ENCODE data around the gene ATF5.
"Not testable (repeated sequence)": the region's sequence is repeated elsewhere in the genome, so short reads cannot be mapped to it uniquely, and the experiment has no call there.

DNA sequence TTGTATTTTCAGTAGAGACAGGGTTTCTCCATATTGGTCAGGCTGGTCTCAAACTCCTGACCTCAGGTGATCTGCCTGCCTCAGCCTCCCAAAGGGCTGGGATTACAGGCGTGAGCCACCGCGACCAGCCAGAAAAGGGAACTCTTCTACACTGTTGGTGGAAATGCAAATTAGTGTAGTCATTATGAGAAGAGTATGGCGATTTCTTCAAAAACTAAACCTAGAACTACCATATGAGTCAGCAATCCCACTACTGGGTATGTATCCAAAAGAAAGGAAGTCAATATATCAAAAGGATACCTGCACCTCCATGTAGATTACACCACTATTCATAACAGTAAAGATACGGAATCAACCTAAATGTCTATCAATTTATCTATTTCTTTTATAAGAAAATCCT is 15.6 kb downstream of the ATF5 start:
- not testable (repeated sequence) for TF ChIP-seq CTCF (conservative IDR thresholded peaks at IDR 0.05); EZH2 (IDR thresholded peaks at IDR 0.05; ENCODE audit: low read depth)
